Measurements from ENCODE around the gene QPCT. TPM values are rescaled to one million over a fixed set of nuclear protein-coding genes. Genes with fewer than 3 reads are reported as not detected.

Gene QPCT
- total RNA-seq, 1 donor from 2014 or later = 2.7 TPM

DNA sequence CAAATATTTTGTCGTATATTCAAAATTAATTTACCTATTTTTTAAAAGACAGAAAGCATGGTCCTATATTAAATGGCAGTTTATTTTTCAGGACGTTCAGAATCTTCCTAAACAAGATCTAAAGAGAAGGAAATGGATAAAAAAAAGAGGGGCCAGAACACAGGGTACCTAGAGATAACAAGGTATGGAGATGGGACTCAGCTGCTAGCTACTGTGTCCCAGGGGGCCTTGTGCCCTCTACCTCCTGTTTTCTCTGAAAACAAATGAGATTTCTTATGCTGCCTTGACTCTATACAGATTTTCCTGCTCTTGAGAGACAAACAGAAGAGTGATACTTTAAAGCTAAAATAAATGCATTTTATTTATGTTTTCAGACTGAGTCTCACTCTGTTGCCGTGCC, 29.1 kb upstream of the QPCT start:
- DNase-seq (ENCODE audit: low spot score, unreplicated experiment) = no peak
- no peaks in the 10 kb centered on the region for H3K27me3 Mint-ChIP-seq
- H3K36me3 Mint-ChIP-seq (ENCODE audit: insufficient read depth) = peaks cover 9% of the 10 kb centered on the region
- no peak overlapping the region for H3K4me3 Mint-ChIP-seq (ENCODE audit: low read depth)
- no peaks in the 10 kb centered on the region for H3K9me3 Mint-ChIP-seq (ENCODE audit: low read depth)
- TF ChIP-seq, protein P1, sequence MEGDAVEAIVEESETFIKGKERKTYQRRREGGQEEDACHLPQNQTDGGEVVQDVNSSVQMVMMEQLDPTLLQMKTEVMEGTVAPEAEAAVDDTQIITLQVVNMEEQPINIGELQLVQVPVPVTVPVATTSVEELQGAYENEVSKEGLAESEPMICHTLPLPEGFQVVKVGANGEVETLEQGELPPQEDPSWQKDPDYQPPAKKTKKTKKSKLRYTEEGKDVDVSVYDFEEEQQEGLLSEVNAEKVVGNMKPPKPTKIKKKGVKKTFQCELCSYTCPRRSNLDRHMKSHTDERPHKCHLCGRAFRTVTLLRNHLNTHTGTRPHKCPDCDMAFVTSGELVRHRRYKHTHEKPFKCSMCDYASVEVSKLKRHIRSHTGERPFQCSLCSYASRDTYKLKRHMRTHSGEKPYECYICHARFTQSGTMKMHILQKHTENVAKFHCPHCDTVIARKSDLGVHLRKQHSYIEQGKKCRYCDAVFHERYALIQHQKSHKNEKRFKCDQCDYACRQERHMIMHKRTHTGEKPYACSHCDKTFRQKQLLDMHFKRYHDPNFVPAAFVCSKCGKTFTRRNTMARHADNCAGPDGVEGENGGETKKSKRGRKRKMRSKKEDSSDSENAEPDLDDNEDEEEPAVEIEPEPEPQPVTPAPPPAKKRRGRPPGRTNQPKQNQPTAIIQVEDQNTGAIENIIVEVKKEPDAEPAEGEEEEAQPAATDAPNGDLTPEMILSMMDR (IDR thresholded peaks at IDR 0.05; ENCODE audit: unreplicated experiment) = no peak
- peaks cover 20% of the 10 kb centered on the region for H3K4me1 Mint-ChIP-seq (ENCODE audit: low read depth)
- H3K27ac Mint-ChIP-seq = no peak overlapping the region

DNA sequence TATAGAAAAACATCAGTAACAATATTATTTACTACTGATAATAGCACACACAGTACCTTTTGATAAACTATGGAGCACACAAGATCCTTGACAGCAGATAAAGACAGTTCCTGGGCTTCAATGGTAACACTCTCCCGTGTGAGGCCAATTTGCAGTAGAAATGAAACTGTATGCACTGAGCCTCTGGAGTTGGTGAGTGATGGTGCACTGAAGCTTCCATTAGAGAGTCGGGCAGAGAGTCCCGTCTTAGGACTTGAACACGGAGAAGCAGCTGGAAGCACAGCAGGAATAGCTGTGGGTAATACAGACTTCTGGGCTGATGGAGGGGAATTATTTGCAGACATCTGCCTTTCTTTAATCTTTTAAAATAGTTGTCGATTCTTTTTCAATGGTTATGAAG, 28.2 kb upstream of the QPCT start:
- H3K27me3 Mint-ChIP-seq = no peaks in the 10 kb centered on the region
- TF ChIP-seq, protein P1 (IDR thresholded peaks at IDR 0.05; ENCODE audit: unreplicated experiment) = no peak
- H3K4me3 Mint-ChIP-seq (ENCODE audit: low read depth) = no peak overlapping the region
- H3K27ac Mint-ChIP-seq = no peak overlapping the region
- H3K4me1 Mint-ChIP-seq (ENCODE audit: low read depth) = peaks cover 20% of the 10 kb centered on the region
- H3K9me3 Mint-ChIP-seq (ENCODE audit: low read depth) = no peaks in the 10 kb centered on the region
- DNase-seq (ENCODE audit: low spot score, unreplicated experiment) = no peak
- peaks cover 9% of the 10 kb centered on the region for H3K36me3 Mint-ChIP-seq (ENCODE audit: insufficient read depth)

DNA sequence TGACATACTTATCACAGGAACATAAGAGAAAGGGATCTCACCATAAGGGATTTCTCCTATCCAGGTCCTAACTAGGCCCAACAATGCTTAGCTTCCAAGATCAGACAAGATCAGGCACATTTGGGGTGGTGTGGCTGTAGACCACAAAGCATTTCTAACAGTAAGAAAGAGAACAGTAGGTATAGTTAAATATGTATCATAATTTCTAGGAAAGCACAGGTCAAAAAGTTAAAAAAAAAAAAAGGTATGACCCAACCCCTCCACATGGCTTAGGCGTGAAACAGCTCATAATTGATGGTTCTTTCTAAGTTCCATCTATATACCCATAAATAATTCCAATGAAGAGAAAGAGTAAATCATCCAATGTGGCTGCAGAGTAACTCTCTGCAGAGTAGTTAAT, 26.7 kb upstream of the QPCT start:
- TF ChIP-seq, protein P1 (IDR thresholded peaks at IDR 0.05; ENCODE audit: unreplicated experiment) = no peak
- H3K4me3 Mint-ChIP-seq (ENCODE audit: low read depth) = no peak overlapping the region
- no peaks in the 10 kb centered on the region for H3K9me3 Mint-ChIP-seq (ENCODE audit: low read depth)
- DNase-seq (ENCODE audit: low spot score, unreplicated experiment) = no peak
- H3K27me3 Mint-ChIP-seq = no peaks in the 10 kb centered on the region
- no peak overlapping the region for H3K27ac Mint-ChIP-seq
- H3K36me3 Mint-ChIP-seq (ENCODE audit: insufficient read depth) = peaks cover 9% of the 10 kb centered on the region
- peaks cover 31% of the 10 kb centered on the region for H3K4me1 Mint-ChIP-seq (ENCODE audit: low read depth)

DNA sequence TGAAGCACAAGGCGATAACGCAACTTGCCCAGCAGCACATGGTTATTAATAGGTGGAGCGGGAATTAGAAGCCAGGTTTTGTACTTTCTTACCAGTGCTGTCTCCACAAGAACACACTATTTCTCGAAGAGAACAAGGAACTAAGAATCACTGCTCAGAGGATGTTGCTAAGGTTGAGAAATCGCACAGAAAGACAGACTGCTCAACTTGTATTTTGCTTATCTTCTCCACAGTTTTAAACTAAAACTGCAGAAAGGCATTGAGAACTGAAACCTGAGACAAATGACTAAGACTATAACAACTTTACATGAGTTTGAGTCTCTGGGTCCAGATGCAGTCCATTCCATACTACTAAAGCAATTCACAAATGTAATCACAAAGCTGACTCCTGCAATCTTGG, 26.0 kb upstream of the QPCT start:
- Mint-ChIP-seq H3K36me3 (ENCODE audit: insufficient read depth) (peaks cover 6% of the 10 kb centered on the region), H3K27me3 (no peaks in the 10 kb centered on the region), H3K4me1 (ENCODE audit: low read depth) (peaks cover 33% of the 10 kb centered on the region), H3K27ac (no peak overlapping the region), H3K4me3 (ENCODE audit: low read depth) (no peak overlapping the region), H3K9me3 (ENCODE audit: low read depth) (no peaks in the 10 kb centered on the region)
- TF ChIP-seq, protein P1 (IDR thresholded peaks at IDR 0.05; ENCODE audit: unreplicated experiment) = no peak
- DNase-seq (ENCODE audit: low spot score, unreplicated experiment) = no peak

DNA sequence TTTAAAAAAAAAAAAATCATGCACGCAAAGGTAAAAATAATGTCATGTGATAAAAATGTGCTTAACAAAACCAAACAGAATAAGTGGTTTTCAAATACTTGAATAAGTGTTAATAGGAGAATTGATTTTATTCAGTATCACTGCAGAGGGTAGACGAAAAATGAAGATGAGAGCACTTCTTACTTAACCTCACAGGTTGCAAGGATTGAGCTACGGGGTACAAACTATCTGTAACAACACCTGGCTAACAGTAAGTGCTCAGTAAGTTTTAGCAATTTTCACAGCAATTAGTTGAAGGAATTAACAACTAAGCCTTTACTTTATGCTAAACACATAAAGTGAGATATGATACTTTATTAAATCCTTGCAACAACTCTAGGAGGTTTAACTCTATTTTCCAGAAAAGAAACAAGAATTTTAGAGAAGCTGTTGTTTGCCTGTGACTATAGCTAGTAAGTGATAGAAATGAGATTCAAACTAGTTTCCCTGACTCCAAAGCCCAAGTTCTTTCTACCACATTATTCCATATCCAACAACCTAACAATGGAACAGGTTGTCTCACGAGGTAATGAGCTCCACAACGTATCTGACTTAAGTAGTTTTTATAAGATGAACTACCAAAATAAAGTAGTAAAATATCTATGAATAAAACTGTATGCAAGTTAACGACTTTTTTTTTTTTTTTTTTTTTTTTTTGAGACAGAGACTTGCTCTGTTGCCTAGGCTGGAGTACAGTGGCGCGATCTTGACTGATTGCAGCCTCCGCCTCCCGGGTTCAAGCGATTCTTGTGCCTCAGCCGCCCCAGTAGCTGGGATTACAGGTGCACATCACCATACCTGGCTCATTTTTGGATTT, 24.4 kb upstream of the QPCT start:
- Mint-ChIP-seq H3K9me3 (ENCODE audit: low read depth) (no peaks in the 10 kb centered on the region), H3K36me3 (ENCODE audit: insufficient read depth) (peaks cover 6% of the 10 kb centered on the region)
- TF ChIP-seq, protein P1 (IDR thresholded peaks at IDR 0.05; ENCODE audit: unreplicated experiment) = no peak

More for the DNA sequence above, 24.4 kb upstream of the QPCT start:
- Mint-ChIP-seq H3K4me3 (ENCODE audit: low read depth) (no peak overlapping the region), H3K27me3 (no peaks in the 10 kb centered on the region), H3K27ac (no peak overlapping the region), H3K4me1 (ENCODE audit: low read depth) (peaks cover 30% of the 10 kb centered on the region)
- no peak for DNase-seq (ENCODE audit: low spot score, unreplicated experiment)

Data from progenitor cell of endocrine pancreas (in vitro differentiated cells).